ENCODE data around the gene TRAPPC3.
A peak's percentile ranks its signal among the peaks of the same experiment; 100 is the strongest.

Gene TRAPPC3

GRCh38 chr1:36096500-36097432, 52.5 kb downstream of the TRAPPC3 start:
- Histone ChIP-seq H3K4me3 (ENCODE audit: low read depth, low read length) (no peak overlapping the region), H3K27me3 (ENCODE audit: control insufficient read depth, insufficient read depth, low read length) (no peaks in the 10 kb centered on the region), H3K9ac (ENCODE audit: low read length) (no peak overlapping the region), H3K27ac (ENCODE audit: low read depth, low read length) (no peak overlapping the region), H3K36me3 (ENCODE audit: control insufficient read depth, insufficient read depth, low read length) (peaks cover 43% of the 10 kb centered on the region), H3K9me3 (ENCODE audit: control insufficient read depth, insufficient read depth, low read depth, low read length) (no peaks in the 10 kb centered on the region), H3K4me1 (ENCODE audit: control insufficient read depth, insufficient read depth, low read length) (peaks cover 8% of the 10 kb centered on the region)

GRCh38 chr1:36095760-36096405, 53.4 kb downstream of the TRAPPC3 start:
- H3K27ac ChIP-seq (ENCODE audit: low read depth, low read length): no peak overlapping the region

GRCh38 chr1:36094621-36095061, 54.6 kb downstream of the TRAPPC3 start:
- Histone ChIP-seq H3K27me3 (ENCODE audit: control insufficient read depth, insufficient read depth, low read length) (no peaks in the 10 kb centered on the region), H3K27ac (ENCODE audit: low read depth, low read length) (no peak overlapping the region), H3K9me3 (ENCODE audit: control insufficient read depth, insufficient read depth, low read depth, low read length) (no peaks in the 10 kb centered on the region), H3K4me3 (ENCODE audit: low read depth, low read length) (no peak overlapping the region), H3K36me3 (ENCODE audit: control insufficient read depth, insufficient read depth, low read length) (peaks cover 52% of the 10 kb centered on the region), H3K4me1 (ENCODE audit: control insufficient read depth, insufficient read depth, low read length) (peaks cover 8% of the 10 kb centered on the region), H3K9ac (ENCODE audit: low read length) (no peak overlapping the region)

More at GRCh38 chr1:36095760-36096405, 53.4 kb downstream of the TRAPPC3 start:
- H3K4me1 ChIP-seq (ENCODE audit: control insufficient read depth, insufficient read depth, low read length): peaks cover 8% of the 10 kb centered on the region
- H3K9ac ChIP-seq (ENCODE audit: low read length): no peak overlapping the region
- peaks cover 52% of the 10 kb centered on the region for H3K36me3 ChIP-seq (ENCODE audit: control insufficient read depth, insufficient read depth, low read length)
- no peak overlapping the region for H3K4me3 ChIP-seq (ENCODE audit: low read depth, low read length)
- H3K27me3 ChIP-seq (ENCODE audit: control insufficient read depth, insufficient read depth, low read length): no peaks in the 10 kb centered on the region
- no peaks in the 10 kb centered on the region for H3K9me3 ChIP-seq (ENCODE audit: control insufficient read depth, insufficient read depth, low read depth, low read length)

- Histone ChIP-seq H3K27ac (ENCODE audit: low read depth, low read length) (no peak overlapping the region), H3K27me3 (ENCODE audit: control insufficient read depth, insufficient read depth, low read length) (no peaks in the 10 kb centered on the region), H3K36me3 (ENCODE audit: control insufficient read depth, insufficient read depth, low read length) (peaks cover 52% of the 10 kb centered on the region), H3K4me1 (ENCODE audit: control insufficient read depth, insufficient read depth, low read length) (peaks cover 8% of the 10 kb centered on the region), H3K9ac (ENCODE audit: low read length) (no peak overlapping the region), H3K4me3 (ENCODE audit: low read depth, low read length) (no peak overlapping the region), H3K9me3 (ENCODE audit: control insufficient read depth, insufficient read depth, low read depth, low read length) (no peaks in the 10 kb centered on the region)
These were observed 55.4 kb downstream of the TRAPPC3 start for GRCh38 chr1:36093929-36094328.

- no peak overlapping the region for H3K4me3 ChIP-seq (ENCODE audit: low read depth, low read length)
- H3K36me3 ChIP-seq (ENCODE audit: control insufficient read depth, insufficient read depth, low read length): peaks cover 52% of the 10 kb centered on the region
- peaks cover 8% of the 10 kb centered on the region for H3K4me1 ChIP-seq (ENCODE audit: control insufficient read depth, insufficient read depth, low read length)
- H3K27me3 ChIP-seq (ENCODE audit: control insufficient read depth, insufficient read depth, low read length): no peaks in the 10 kb centered on the region
- H3K27ac ChIP-seq (ENCODE audit: low read depth, low read length): no peak overlapping the region
- H3K9me3 ChIP-seq (ENCODE audit: control insufficient read depth, insufficient read depth, low read depth, low read length): no peaks in the 10 kb centered on the region
- H3K9ac ChIP-seq (ENCODE audit: low read length): no peak overlapping the region
These were observed 56.1 kb downstream of the TRAPPC3 start for GRCh38 chr1:36093226-36093625.

- Histone ChIP-seq H3K27me3 (ENCODE audit: control insufficient read depth, insufficient read depth, low read length) (no peaks in the 10 kb centered on the region), H3K9me3 (ENCODE audit: control insufficient read depth, insufficient read depth, low read depth, low read length) (no peaks in the 10 kb centered on the region), H3K4me3 (ENCODE audit: low read depth, low read length) (no peak overlapping the region), H3K36me3 (ENCODE audit: control insufficient read depth, insufficient read depth, low read length) (peaks cover 52% of the 10 kb centered on the region), H3K9ac (ENCODE audit: low read length) (no peak overlapping the region), H3K4me1 (ENCODE audit: control insufficient read depth, insufficient read depth, low read length) (peaks cover 8% of the 10 kb centered on the region), H3K27ac (ENCODE audit: low read depth, low read length) (no peak overlapping the region)
These were observed 56.5 kb downstream of the TRAPPC3 start for GRCh38 chr1:36092798-36093185.

- H3K27ac ChIP-seq (ENCODE audit: low read depth, low read length): no peak overlapping the region
- H3K27me3 ChIP-seq (ENCODE audit: control insufficient read depth, insufficient read depth, low read length): no peaks in the 10 kb centered on the region
- H3K9me3 ChIP-seq (ENCODE audit: control insufficient read depth, insufficient read depth, low read depth, low read length): no peaks in the 10 kb centered on the region
- no peak overlapping the region for H3K4me3 ChIP-seq (ENCODE audit: low read depth, low read length)
- no peak overlapping the region for H3K9ac ChIP-seq (ENCODE audit: low read length)
- H3K36me3 ChIP-seq (ENCODE audit: control insufficient read depth, insufficient read depth, low read length): peaks cover 52% of the 10 kb centered on the region
- peaks cover 4% of the 10 kb centered on the region; the same call in 1 of the 2 replicates for H3K4me1 ChIP-seq (ENCODE audit: control insufficient read depth, insufficient read depth, low read length)
These were observed 57.0 kb downstream of the TRAPPC3 start for GRCh38 chr1:36092166-36092797.

- peaks cover 52% of the 10 kb centered on the region for H3K36me3 ChIP-seq (ENCODE audit: control insufficient read depth, insufficient read depth, low read length)
These were observed 57.6 kb downstream of the TRAPPC3 start for GRCh38 chr1:36091698-36092097.

GRCh38 chr1:36091141-36091540, 58.1 kb downstream of the TRAPPC3 start:
- no peak overlapping the region for H3K4me3 ChIP-seq (ENCODE audit: low read depth, low read length)
- H3K36me3 ChIP-seq (ENCODE audit: control insufficient read depth, insufficient read depth, low read length): peaks cover 50% of the 10 kb centered on the region
- H3K9ac ChIP-seq (ENCODE audit: low read length): no peak overlapping the region
- H3K9me3 ChIP-seq (ENCODE audit: control insufficient read depth, insufficient read depth, low read depth, low read length): no peaks in the 10 kb centered on the region
- H3K27ac ChIP-seq (ENCODE audit: low read depth, low read length): no peak overlapping the region
- no peaks in the 10 kb centered on the region; the same call in 1 of the 2 replicates for H3K4me1 ChIP-seq (ENCODE audit: control insufficient read depth, insufficient read depth, low read length)
- no peaks in the 10 kb centered on the region for H3K27me3 ChIP-seq (ENCODE audit: control insufficient read depth, insufficient read depth, low read length)

More at GRCh38 chr1:36091698-36092097, 57.6 kb downstream of the TRAPPC3 start:
- H3K9me3 ChIP-seq (ENCODE audit: control insufficient read depth, insufficient read depth, low read depth, low read length): no peaks in the 10 kb centered on the region
- H3K27ac ChIP-seq (ENCODE audit: low read depth, low read length): no peak overlapping the region
- H3K4me3 ChIP-seq (ENCODE audit: low read depth, low read length): no peak overlapping the region
- H3K27me3 ChIP-seq (ENCODE audit: control insufficient read depth, insufficient read depth, low read length): no peaks in the 10 kb centered on the region
- H3K9ac ChIP-seq (ENCODE audit: low read length): no peak overlapping the region
- no peaks in the 10 kb centered on the region; the same call in 1 of the 2 replicates for H3K4me1 ChIP-seq (ENCODE audit: control insufficient read depth, insufficient read depth, low read length)

- Histone ChIP-seq H3K27ac (ENCODE audit: low read depth, low read length) (no peak overlapping the region), H3K9ac (ENCODE audit: low read length) (peak overlapping the region; percentile 81), H3K4me1 (ENCODE audit: control insufficient read depth, insufficient read depth, low read length) (peaks cover 4% of the 10 kb centered on the region)
These were observed 59.7 kb downstream of the TRAPPC3 start for GRCh38 chr1:36089393-36090121.

More at GRCh38 chr1:36089393-36090121, 59.7 kb downstream of the TRAPPC3 start:
- Histone ChIP-seq H3K4me3 (ENCODE audit: low read depth, low read length) (peak overlapping the region; percentile 93), H3K27me3 (ENCODE audit: control insufficient read depth, insufficient read depth, low read length) (peaks cover 5% of the 10 kb centered on the region; the same call in 1 of the 2 replicates), H3K36me3 (ENCODE audit: control insufficient read depth, insufficient read depth, low read length) (peaks cover 37% of the 10 kb centered on the region), H3K9me3 (ENCODE audit: control insufficient read depth, insufficient read depth, low read depth, low read length) (no peaks in the 10 kb centered on the region)

Measured in HUES6 (cell line).